ENCODE results near the gene BRINP3.

The BRINP3 gene

GRCh38 chr1:190399233-190399632, 78.4 kb downstream of the BRINP3 start:
- H3K9ac ChIP-seq (ENCODE audit: low read length), result no peak overlapping the region
- H3F3A ChIP-seq (ENCODE audit: insufficient read depth), result no peaks in the 10 kb centered on the region
- H3K36me3 ChIP-seq (ENCODE audit: low read length), result 0 out of 2 replicates have a peak, but pooled peaks cover 2% of the 10 kb centered on the region
- H3K79me2 ChIP-seq (ENCODE audit: insufficient read depth, low read length), result no peaks in the 10 kb centered on the region
- peak overlapping the region; percentile 88 for H2AFZ ChIP-seq (ENCODE audit: low read depth, low read length, severe bottlenecking)
- H3K4me3 ChIP-seq (ENCODE audit: insufficient read depth, low read length, poor library complexity, severe bottlenecking), result peak overlapping the region; percentile 30
- peak overlapping the region; percentile 54 for H3K4me2 ChIP-seq (ENCODE audit: low read depth, low read length, poor library complexity, severe bottlenecking)
- TF ChIP-seq CTCF (IDR thresholded peaks at IDR 0.05; ENCODE audit: insufficient read depth, low read length, poor library complexity, severe bottlenecking) (no peak), EZH2phosphoT487 (conservative IDR thresholded peaks at IDR 0.05; ENCODE audit: low read length) (no peak)
- no peak overlapping the region for H3K27ac ChIP-seq (ENCODE audit: low read depth, low read length)
- no peaks in the 10 kb centered on the region for H3K9me2 ChIP-seq (replicated peaks; ENCODE audit: insufficient read depth, low read length)
- no peaks in the 10 kb centered on the region for H3K27me3 ChIP-seq (ENCODE audit: low read length)
- H3K9me3 ChIP-seq (ENCODE audit: insufficient read depth, low read length), result no peaks in the 10 kb centered on the region
- H4K20me1 ChIP-seq (ENCODE audit: low read depth, low read length), result no peaks in the 10 kb centered on the region

GRCh38 chr1:190391582-190391981, 86.1 kb downstream of the BRINP3 start:
- Histone ChIP-seq H3K27me3 (ENCODE audit: low read length) (no peaks in the 10 kb centered on the region), H3F3A (ENCODE audit: insufficient read depth) (no peaks in the 10 kb centered on the region), H3K9me2 (replicated peaks; ENCODE audit: insufficient read depth, low read length) (no peaks in the 10 kb centered on the region), H3K36me3 (ENCODE audit: low read length) (no peaks in the 10 kb centered on the region), H3K27ac (ENCODE audit: low read depth, low read length) (no peak overlapping the region), H3K79me2 (ENCODE audit: insufficient read depth, low read length) (no peaks in the 10 kb centered on the region), H4K20me1 (ENCODE audit: low read depth, low read length) (no peaks in the 10 kb centered on the region), H2AFZ (ENCODE audit: low read depth, low read length, severe bottlenecking) (peak overlapping the region; percentile 71), H3K4me3 (ENCODE audit: insufficient read depth, low read length, poor library complexity, severe bottlenecking) (no peak overlapping the region), H3K9ac (ENCODE audit: low read length) (no peak overlapping the region), H3K4me2 (ENCODE audit: low read depth, low read length, poor library complexity, severe bottlenecking) (no peak overlapping the region), H3K9me3 (ENCODE audit: insufficient read depth, low read length) (no peaks in the 10 kb centered on the region)
- TF ChIP-seq CTCF (IDR thresholded peaks at IDR 0.05; ENCODE audit: insufficient read depth, low read length, poor library complexity, severe bottlenecking) (no peak), EZH2phosphoT487 (conservative IDR thresholded peaks at IDR 0.05; ENCODE audit: low read length) (no peak)

GRCh38 chr1:190377991-190378390, 99.7 kb downstream of the BRINP3 start:
- Histone ChIP-seq H3K79me2 (ENCODE audit: insufficient read depth, low read length) (no peaks in the 10 kb centered on the region), H3F3A (ENCODE audit: insufficient read depth) (peaks cover 8% of the 10 kb centered on the region; the same call in 1 of the 2 replicates), H3K9ac (ENCODE audit: low read length) (no peak overlapping the region), H3K9me3 (ENCODE audit: insufficient read depth, low read length) (no peaks in the 10 kb centered on the region), H3K27me3 (ENCODE audit: low read length) (no peaks in the 10 kb centered on the region), H3K27ac (ENCODE audit: low read depth, low read length) (no peak overlapping the region), H3K4me3 (ENCODE audit: insufficient read depth, low read length, poor library complexity, severe bottlenecking) (no peak overlapping the region), H3K9me2 (replicated peaks; ENCODE audit: insufficient read depth, low read length) (no peaks in the 10 kb centered on the region), H4K20me1 (ENCODE audit: low read depth, low read length) (no peaks in the 10 kb centered on the region), H2AFZ (ENCODE audit: low read depth, low read length, severe bottlenecking) (no peak overlapping the region), H3K36me3 (ENCODE audit: low read length) (no peaks in the 10 kb centered on the region), H3K4me2 (ENCODE audit: low read depth, low read length, poor library complexity, severe bottlenecking) (no peak overlapping the region)
- TF ChIP-seq EZH2phosphoT487 (conservative IDR thresholded peaks at IDR 0.05; ENCODE audit: low read length) (no peak), CTCF (IDR thresholded peaks at IDR 0.05; ENCODE audit: insufficient read depth, low read length, poor library complexity, severe bottlenecking) (no peak)

All from SU-DHL-6 (cell line).